GM19043 (cell line): Measurements from ENCODE around the gene SCMH1.
"Not testable (repeated sequence)": the region's sequence is repeated elsewhere in the genome, so short reads cannot be mapped to it uniquely, and the experiment has no call there.

ENCODE experiments used
- ATAC-seq: cut with Tn5 transposase; IDR thresholded peaks from one replicate; pipeline ENCODE4 v1.9.1; 2021; ENCODE audit warnings: low read depth; ENCODE audit not compliant: unreplicated experiment

The SCMH1 gene

GRCh38 chr1:41158966-41159365 lies 83.1 kb downstream of the SCMH1 start:
- no peak for ATAC-seq

GRCh38 chr1:41158147-41158875 lies 83.8 kb downstream of the SCMH1 start:
- ATAC-seq, result no peak

GRCh38 chr1:41155105-41155504 lies 87.0 kb downstream of the SCMH1 start:
- ATAC-seq, result no peak

GRCh38 chr1:41153750-41154274 lies 88.3 kb downstream of the SCMH1 start:
- ATAC-seq, result no peak

- no peak for ATAC-seq
Measured at GRCh38 chr1:41152622-41153044, 89.5 kb downstream of the SCMH1 start.

- ATAC-seq, result no peak
Measured at GRCh38 chr1:41151846-41152245, 90.3 kb downstream of the SCMH1 start.

- no peak for ATAC-seq
Measured at GRCh38 chr1:41149570-41149969, 92.5 kb downstream of the SCMH1 start.

GRCh38 chr1:41144285-41144684 lies 97.8 kb downstream of the SCMH1 start:
- ATAC-seq, result no peak

- no peak for ATAC-seq
Measured at GRCh38 chr1:41138549-41138948, 103.6 kb downstream of the SCMH1 start.

GRCh38 chr1:41135196-41135947 lies 106.7 kb downstream of the SCMH1 start:
- ATAC-seq, result no peak

GRCh38 chr1:41134325-41134724 lies 107.8 kb downstream of the SCMH1 start:
- not testable (repeated sequence) for ATAC-seq

GRCh38 chr1:41122851-41123518 lies 119.1 kb downstream of the SCMH1 start:
- ATAC-seq, result no peak

- ATAC-seq, result no peak
Measured at GRCh38 chr1:41122148-41122547, 120.0 kb downstream of the SCMH1 start.

GRCh38 chr1:41118645-41119044 lies 123.5 kb downstream of the SCMH1 start:
- no peak for ATAC-seq

GRCh38 chr1:41117241-41117640 lies 124.9 kb downstream of the SCMH1 start:
- ATAC-seq, result not testable (repeated sequence)

- no peak for ATAC-seq
Measured at GRCh38 chr1:41110736-41111135, 131.4 kb downstream of the SCMH1 start.

- ATAC-seq, result no peak
Measured at GRCh38 chr1:41110286-41110685, 131.8 kb downstream of the SCMH1 start.

GRCh38 chr1:41109310-41110197 lies 132.6 kb downstream of the SCMH1 start:
- no peak for ATAC-seq

GRCh38 chr1:41108696-41109275 lies 133.3 kb downstream of the SCMH1 start:
- no peak for ATAC-seq

- no peak for ATAC-seq
Measured at GRCh38 chr1:41103766-41104165, 138.3 kb downstream of the SCMH1 start.
